ENCODE measurements around the gene FUT2.
"Not testable (repeated sequence)": the region's sequence is repeated elsewhere in the genome, so short reads cannot be mapped to it uniquely, and the experiment has no call there.

The FUT2 gene

DNA sequence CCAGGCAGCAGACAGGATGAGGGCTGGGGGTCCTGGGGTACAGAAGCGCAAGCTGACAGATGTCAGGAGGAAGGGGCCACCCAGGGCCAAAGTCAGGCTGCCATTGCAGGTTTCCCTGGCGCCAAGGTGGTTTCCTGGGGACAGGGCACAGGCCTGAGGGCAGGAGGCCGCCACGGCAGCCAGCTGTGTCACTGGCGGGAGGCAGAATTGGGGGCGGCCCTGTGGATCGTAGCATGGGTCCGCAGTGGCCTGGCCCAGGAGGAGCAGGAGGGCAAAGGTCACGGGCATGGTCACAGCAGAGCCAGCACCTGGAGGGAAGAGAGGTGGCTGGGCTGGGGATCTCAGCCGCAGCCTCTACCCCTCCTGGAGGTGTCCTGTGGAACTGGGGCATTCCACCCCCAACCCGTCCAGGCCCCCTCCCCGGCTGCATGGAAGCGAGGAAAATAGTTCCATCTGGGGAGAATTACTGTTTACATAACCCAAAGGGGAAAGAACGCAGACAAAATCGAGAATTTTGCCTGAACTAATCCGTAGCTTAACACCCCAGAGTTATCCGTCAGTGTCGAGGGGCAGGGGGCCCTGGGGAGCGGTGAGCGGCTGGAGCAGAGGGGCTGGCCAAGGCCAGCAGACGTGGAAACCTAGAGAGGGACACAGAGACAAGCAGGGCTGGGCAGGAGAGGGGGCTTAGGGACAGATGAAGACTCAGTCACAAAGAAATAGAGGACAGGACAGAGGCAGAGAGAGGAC, 24.9 kb upstream of the FUT2 start:
- no peak for DNase-seq (ENCODE audit: low read depth)

DNA sequence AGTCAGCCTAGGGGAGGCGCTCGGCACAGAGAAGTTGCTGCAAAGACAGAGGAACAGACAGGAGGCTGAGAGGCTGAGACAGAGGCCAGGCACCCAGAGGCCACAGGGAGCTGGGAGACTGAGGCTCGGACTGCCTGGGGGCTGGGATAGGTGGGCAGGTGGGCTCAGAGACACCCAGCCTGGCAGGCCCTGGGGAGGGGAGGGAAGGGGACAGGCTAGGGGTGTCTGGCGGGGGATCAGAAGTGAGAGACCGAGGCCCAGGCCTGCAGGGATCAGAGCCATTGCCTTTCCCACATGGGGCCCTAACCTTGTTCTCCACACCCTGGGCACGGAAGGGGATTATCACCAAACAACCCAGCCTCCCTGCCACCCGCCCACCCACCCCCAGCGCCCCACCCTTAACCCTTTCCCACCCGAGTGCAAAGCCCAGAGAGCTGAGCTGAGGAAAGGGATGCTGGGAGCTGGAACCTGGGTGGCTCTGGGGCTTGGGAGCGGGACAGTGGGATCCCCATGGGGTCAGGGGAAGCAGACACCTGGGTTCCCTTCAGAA, 24.2 kb upstream of the FUT2 start:
- no peak for DNase-seq (ENCODE audit: low read depth)

- DNase-seq (ENCODE audit: low read depth), result no peak
Observed at GRCh38 chr19:48672994-48673393, 22.8 kb upstream of the FUT2 start, which contains the start of gene NTN5. Gene NTN5 (minus strand): TSS chr19:48673017. CDS start chr19:48670986, 2,031 bp downstream.

DNA sequence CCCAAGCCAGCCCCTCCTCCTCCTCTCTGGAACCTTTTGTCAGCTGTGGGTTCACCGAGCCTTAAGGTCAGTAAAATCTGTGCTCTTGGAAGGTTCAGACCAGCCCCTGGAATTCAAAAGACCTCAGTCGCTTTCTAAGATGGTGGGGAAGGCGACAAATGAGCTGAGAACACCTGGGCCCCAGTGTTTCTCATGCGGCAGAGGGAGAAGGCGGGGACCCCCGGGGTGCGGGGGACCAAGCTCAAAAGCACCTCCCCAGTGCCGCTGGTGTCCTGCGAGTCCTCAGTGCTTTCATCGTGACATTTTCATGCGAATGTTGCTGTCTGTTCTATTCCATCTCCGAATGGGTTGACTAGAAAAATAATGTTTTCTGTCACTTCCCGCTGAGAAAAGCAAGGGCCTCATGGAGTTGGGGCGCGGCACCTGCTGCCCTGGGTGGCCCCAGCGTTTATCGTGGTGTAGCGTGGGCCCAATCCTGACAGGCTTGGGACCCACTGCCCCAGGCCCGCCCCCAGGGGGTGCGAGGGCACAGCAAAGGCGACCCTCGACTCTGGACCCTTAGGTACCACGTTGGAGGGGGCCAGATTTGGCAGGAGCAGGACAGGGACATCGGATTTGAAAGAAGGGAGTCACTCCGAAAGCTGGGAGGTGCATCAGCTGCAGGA, 22.2 kb upstream of the FUT2 start:
- DNase-seq (ENCODE audit: low read depth), result no peak

GRCh38 chr19:48674216-48674809, 21.5 kb upstream of the FUT2 start:
- no peak for DNase-seq (ENCODE audit: low read depth)

- DNase-seq (ENCODE audit: low read depth), result peak; percentile 54
Observed at GRCh38 chr19:48674921-48675824, 20.6 kb upstream of the FUT2 start.

- no peak for DNase-seq (ENCODE audit: low read depth)
Observed at GRCh38 chr19:48676487-48676886, 19.3 kb upstream of the FUT2 start.

- no peak for DNase-seq (ENCODE audit: low read depth)
Observed at GRCh38 chr19:48676887-48677286, 18.9 kb upstream of the FUT2 start.

- no peak for DNase-seq (ENCODE audit: low read depth)
Observed at GRCh38 chr19:48678201-48678600, 17.6 kb upstream of the FUT2 start.

DNA sequence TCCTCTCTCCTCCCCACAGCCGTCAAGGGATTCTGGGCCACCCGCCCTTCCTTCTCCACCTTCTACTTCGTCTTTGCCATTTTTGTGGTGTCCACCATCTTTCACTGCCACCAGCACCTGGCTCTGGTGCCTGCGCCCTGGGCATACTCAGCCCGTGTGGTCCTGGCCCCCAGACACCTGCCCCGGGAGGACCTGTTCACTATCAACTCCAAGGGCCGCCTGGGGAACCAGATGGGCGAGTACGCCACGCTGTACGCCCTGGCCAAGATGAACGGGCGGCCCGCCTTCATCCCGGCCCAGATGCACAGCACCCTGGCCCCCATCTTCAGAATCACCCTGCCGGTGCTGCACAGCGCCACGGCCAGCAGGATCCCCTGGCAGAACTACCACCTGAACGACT, 15.8 kb upstream of the FUT2 start:
- DNase-seq (ENCODE audit: low read depth), result not testable (repeated sequence)

- DNase-seq (ENCODE audit: low read depth), result no peak
Observed at GRCh38 chr19:48680436-48681126, 15.2 kb upstream of the FUT2 start.

GRCh38 chr19:48681127-48681470, 14.7 kb upstream of the FUT2 start:
- DNase-seq (ENCODE audit: low read depth), result no peak

- DNase-seq (ENCODE audit: low read depth), result no peak
Observed at GRCh38 chr19:48683349-48683748, 12.4 kb upstream of the FUT2 start.

DNA sequence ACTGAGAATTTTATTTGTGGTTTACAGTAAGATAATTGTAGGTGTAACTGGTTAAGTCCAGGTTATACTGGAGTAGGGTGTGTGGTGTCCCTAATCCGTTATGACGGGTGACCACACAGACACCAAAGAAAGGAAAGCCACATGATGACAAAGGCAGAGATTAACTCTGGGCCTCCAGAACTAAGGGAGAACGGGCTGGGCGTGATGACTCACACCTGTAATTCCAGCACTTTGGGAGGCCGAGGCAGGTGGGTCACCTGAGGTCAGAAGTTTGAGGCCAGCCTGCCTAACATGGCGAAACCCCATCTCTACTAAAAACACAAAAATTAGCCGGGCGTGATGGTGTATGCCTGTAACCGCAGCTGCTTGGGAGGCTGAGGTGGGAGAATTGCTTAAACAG, 10.2 kb upstream of the FUT2 start:
- DNase-seq (ENCODE audit: low read depth), result no peak

- DNase-seq (ENCODE audit: low read depth), result no peak
Observed at GRCh38 chr19:48686088-48686487, 9.7 kb upstream of the FUT2 start.

DNA sequence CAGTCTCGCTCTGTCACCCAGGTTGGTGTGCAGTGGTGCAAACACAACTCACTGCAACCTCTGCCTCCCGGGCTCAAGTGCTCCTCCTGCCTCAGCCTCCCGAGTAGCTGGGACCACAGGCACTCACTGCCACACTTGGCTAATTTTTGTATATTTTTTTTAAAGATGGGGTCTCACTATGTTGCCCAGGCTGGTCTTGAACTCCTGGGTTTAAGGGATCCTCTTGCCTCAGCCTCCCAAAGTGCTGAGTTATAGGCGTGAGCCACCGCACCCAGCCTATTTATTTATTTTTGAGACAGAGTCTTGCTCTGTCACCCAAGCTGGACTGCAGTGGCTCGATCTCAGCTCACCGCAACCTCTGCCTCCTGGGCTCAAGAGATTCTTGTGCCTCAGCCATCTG, 9.1 kb upstream of the FUT2 start:
- DNase-seq (ENCODE audit: low read depth), result not testable (repeated sequence)

- no peak for DNase-seq (ENCODE audit: low read depth)
Observed at GRCh38 chr19:48687776-48688175, 8.0 kb upstream of the FUT2 start.

DNA sequence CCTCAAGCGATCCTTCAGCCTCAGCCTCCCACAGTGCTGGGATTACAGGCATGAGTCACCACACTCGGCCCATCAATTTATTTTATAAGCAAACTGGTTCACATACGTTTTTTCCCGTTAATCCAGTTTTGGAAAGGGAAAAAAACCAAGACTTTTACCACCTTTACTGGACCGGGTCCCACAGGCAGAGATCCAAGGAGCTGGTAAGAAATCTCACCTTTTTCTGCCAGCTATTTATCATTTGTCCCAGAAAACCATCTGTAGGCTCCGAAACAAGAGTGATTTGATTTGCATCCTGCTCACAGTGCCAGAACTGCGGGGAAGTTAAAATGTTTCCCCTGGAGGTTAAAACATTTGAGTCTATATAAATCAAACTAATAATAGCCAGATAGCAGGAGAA, 6.3 kb upstream of the FUT2 start:
- DNase-seq (ENCODE audit: low read depth), result no peak

DNA sequence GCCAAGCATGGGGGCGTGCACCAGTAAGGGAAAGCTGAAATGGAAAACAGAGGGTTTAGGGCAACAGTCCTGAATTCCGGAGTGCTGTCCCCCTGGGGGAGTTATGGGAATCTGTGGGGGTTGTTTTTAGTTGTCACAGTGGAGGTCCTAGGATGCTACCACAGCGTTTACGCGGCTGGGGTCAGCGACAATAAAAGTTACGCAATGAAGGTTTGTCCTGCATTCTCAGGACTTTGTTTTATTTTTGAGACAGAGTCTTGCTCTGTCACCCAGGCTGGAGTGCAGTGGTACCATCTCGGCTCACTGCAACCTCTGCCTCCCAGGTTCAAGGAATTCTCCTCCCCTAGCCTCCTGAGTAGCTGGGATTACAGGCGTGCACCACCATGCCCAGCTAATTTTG, 2.1 kb upstream of the FUT2 start:
- not testable (repeated sequence) for DNase-seq (ENCODE audit: low read depth)

- no peak for DNase-seq (ENCODE audit: low read depth)
Observed at GRCh38 chr19:48696353-48697010, 711 bp downstream of the FUT2 start.

DNA sequence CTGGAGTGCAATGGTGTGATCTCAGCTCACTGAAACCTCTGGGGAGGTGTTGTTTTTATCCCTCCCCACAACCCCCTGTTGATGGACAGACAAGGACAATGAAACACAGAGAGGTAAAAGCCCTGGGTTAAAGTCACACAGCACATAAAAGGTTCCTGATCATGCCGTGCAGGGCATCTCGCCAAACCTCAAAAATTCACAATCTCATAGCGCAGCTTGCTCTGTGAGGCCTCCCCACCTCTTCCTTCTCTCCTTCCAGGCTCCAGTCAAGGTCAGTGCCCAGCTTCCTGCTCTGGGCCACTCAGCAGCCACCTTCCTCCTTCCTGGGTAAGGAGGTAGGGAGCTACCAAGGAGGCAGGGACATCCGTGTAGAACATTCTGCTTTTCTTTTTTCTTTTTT, 2.3 kb downstream of the FUT2 start:
- peak; percentile 52 for DNase-seq (ENCODE audit: low read depth)

Measured in GM04504 (cell line).